Epithelial cell of prostate (primary cell): ENCODE measurements around the gene TSPAN9.

Source experiments
- DNase-seq: peaks from one replicate; pipeline ENCODE4 v3.0.0-alpha.2; 2011; ENCODE audit warnings: low read depth, low spot score
- H3K27ac ChIP-seq: fragments of 450-650 bp; 2 replicates; pipeline ENCODE4 v1.5.1; 2017; ENCODE audit warnings: mild to moderate bottlenecking

The TSPAN9 gene

DNA sequence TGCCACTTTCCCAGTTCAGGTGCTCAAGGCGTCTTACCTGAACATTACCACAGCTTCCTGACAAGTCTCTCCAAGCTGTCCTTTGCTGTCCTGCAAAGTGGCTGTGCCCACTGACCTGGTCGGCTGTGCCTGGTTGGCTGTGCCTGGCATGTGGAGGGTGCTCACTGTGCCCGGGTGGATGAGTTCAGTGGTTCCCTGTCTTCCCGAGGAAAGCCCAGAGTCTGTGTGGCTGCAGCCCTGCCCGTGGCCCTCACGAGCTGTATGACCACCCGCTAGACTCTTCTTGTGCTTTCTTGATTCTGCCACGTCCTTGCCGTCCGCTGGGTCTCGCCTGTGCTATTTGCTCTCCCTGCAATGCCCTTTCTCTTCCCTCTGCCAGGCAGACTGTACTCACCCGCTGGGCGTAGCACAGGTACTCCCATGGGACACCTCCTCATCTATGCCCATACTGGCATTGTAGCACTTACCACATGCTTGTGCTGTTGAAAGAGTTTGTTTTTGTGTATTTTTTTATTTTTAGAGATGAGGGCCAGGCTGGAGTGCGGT lies 95.9 kb downstream of the TSPAN9 start:
- DNase-seq = no peak
- H3K27ac ChIP-seq = no peak overlapping the region

DNA sequence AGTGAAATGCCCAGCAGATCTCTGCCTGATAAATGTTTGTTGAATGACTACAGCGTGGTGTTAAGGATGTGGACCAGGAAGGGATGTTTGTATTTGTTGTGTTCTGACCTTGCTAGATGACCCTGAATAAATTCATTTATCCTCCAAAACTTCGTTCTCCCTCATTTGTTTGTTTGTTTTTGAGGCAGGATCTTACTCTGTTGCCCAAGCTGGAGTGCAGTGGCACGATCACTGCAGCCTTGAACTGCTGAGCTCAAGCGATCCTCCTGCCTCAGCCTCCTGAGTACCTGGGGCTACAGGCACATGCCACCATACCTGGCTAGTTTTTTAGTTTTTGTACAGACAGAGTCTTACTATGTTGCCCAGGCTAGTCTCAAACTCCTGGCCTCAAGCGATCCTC lies 96.7 kb downstream of the TSPAN9 start:
- no peak overlapping the region for H3K27ac ChIP-seq
- no peak for DNase-seq

DNA sequence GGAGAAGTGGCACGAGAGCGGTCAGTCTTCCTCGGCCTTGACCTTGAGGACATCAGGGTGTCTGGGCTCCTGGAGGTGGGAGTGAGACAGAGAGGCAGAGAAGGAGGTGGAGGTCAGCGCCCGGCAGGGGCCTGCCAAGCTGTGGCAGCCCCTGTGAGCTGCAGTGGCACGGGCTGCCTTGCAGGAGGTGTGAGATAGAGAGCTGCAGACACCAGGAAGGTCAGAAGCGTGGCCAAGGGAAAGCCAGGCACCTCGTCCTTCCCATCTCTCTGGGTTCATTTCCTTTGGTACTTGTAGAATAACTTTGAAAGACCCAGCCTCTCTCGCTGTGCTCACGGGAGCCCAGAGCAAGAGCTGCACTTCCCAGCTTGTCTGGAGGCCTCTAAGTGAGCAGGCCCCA lies 98.1 kb downstream of the TSPAN9 start:
- H3K27ac ChIP-seq = no peak overlapping the region
- DNase-seq = no peak

DNA sequence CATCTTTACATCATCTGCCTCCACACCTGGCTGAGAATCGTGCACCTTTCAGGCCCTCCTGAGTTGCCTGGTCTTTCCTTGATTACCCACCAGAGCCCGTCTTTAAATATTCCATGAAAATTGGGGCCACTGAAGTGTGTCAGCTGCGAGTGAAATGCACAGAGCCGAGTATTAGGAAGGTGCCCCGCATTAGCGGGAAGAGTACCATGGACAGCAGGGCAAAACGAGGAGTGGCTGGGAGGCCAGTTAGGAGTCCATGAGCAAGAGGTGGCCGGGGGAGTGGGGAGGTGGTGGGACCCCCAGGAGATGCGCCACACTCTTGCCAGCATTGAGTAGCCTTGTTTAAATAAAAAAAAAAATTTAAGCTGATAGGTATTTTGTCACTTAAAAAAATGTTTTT lies 99.6 kb downstream of the TSPAN9 start:
- no peak for DNase-seq

DNA sequence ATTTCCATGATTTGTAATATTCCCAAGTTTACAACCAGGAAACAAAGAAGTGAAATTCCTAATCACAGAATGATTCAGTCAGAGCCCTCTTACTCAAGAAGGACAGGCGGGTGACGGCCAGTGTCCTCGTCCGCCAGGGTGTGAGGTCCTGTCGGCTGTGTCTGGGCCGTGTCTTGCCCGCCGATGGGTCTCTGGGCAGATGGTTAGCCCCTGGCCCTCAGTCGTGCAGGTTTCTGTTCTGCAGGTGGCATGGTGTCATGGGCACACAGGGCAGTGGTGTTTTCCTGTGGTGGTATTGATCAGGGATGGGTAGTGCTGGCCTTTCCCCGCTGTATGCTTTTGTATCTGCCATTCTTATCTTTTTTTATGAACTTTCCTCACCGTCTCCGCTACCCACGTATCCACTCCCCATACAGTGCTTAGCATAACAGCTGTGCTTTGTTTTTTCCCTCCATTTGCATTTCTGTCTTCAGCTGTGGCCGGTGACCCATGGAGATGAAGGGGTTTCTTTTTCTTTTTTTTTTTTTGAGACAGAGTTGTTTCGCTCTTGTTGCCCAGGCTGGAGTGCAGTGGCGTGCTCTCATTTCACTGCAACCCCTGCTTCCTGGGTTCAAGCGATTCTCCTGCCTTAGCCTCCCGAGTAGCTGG lies 100.7 kb downstream of the TSPAN9 start:
- no peak overlapping the region for H3K27ac ChIP-seq
- no peak for DNase-seq

More for the DNA sequence above, 99.6 kb downstream of the TSPAN9 start:
- H3K27ac ChIP-seq = no peak overlapping the region

DNA sequence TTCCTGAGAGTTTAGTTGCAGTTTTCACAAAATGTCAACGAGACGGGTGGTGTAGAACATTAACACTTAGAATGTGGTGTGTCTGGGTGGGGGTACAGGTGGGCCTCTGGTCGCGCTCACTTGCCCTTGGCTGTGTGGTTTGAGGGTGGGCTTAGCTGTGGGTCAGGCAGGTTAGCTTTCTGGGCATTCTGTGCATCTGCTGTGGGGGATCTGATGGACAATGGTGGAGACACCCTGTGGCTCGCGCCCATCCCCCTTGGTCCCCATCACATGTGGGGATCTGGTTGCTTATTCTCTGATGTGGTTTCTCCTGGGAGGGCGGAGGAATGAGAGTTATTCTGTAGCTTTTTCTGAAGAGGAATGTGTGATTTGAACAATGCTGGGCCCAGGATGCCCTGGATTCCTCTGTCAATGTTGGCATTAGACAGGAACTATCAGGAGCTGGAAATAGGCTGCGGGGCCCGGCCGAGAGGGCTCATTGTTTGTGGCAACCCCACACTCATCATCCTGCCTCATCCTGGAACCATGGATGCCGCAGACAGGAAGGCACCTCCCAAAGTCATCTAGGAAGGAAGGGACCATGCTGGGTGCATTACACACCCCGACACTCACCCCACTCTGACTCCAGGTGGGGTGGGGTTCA lies 101.6 kb downstream of the TSPAN9 start:
- H3K27ac ChIP-seq = no peak overlapping the region
- no peak for DNase-seq

DNA sequence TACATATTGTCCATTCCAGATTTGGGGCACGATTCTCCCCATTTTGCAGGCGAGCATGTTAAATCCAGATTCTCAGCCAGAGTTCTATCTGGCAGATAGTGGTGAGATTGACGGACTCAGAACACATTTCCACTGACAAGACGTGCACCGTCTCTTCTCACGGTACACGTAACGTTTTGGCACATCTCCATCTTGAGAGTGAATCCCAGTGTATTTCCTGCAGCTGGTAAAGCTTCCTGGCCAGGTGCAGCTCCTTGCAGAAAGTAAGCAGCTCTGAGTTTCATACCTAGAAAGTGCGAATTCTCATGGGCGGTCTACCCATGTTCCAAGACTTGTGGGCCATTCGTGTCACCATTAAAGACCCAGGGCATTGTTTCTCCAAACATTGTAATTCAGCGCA lies 102.6 kb downstream of the TSPAN9 start:
- no peak overlapping the region for H3K27ac ChIP-seq
- no peak for DNase-seq

DNA sequence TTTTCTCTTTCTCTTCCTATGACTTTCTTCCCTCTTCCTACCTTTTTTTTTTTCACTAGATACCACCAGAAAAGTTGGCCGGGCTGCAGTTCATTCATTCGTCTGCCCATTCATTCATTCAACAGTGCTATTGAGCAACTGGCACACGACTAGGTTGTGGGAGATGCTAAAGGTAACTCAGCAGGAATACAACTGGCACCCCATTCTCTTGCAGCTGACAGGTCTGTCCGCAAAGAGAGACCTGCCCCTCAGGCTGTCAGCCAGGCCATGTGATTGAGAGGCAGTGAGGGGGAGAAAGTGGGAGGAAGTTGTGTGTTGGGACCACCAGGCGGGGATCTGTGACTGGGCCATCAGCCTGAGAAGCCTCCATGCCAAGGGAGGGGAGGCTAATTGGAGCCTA lies 105.2 kb downstream of the TSPAN9 start:
- no peak overlapping the region for H3K27ac ChIP-seq
- DNase-seq = no peak

DNA sequence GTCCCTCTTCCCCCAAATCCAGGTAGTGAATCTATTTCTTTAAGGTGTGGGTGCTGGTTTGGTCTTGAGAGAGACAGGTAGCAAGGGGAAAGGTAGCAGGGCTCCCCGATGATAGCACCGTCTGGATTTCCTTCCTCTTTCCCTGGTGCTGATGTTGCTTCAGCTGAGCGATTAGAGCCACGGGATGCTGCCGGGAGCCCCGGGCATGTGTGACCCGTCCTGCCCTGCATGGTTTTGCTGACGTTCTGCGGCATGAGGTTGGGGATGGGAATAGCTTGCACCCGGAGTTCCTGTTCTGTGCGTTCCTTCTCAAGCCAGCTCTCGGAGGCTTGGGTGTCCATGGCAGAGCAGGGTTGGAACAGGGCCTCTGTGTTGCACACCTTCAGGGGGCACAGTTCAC lies 107.3 kb downstream of the TSPAN9 start:
- DNase-seq = no peak
- no peak overlapping the region for H3K27ac ChIP-seq

DNA sequence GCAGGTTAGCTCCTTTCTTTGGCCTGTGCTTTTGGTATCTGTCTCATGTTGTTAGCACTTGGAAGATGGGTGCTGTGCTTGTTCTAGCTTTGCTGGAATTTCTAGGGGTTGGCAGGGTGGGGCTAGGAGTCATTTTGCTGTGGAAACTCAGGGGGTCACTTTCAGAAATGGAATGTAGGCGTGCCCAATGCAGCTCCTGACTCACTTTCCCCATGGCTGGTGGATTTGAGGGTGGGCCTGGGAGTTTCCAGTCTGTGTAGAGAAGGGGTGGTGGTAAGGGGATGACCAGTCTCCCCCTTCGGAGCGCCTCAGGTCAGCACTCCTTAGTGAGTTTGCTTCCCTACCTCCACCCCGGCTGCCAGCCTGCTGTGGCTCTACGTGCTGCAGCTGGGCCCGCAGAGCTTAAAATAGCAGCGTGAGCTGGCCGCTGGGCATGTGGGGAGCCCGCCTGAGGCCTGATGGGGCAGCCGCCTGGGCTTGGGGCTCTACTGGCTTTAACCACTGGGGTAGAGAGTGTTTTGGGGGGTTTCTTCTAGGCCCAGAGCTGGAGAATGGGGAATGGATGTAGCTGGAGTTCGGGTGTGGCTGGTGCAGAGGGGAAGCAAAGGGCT lies 108.2 kb downstream of the TSPAN9 start:
- no peak overlapping the region for H3K27ac ChIP-seq
- DNase-seq = no peak

DNA sequence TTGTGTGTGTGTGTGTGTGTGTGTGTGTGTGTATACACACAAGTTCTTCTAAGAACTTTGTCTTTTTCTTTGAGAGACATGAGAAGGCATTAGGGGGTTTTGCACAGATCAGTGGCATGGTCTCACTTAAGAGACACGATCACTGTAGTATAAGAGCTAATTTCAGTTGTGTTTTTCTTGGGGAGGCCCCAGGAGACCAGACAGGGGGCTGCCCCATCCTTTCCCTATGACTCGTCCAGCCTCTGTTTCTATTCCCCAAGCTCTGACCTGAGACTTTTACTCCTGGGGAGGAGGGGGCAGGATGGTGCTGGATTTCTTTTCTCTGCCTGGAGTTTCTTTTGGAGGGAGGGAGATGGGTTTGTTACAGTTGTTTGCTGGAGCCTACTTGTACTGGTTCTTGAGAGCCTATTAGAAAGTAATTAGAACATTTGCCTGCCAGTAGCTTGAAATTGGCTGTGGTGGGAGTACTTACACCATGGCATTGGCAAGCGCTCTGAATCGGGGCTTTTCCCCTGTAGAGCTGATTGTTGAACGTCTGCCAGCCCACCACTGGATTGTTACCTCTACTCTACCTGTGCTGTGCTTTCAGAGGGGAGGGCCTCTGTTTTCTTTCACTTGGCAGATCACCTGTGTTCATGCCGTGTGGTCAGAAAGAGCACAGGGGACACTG lies 109.5 kb downstream of the TSPAN9 start:
- H3K27ac ChIP-seq = no peak overlapping the region
- no peak for DNase-seq

DNA sequence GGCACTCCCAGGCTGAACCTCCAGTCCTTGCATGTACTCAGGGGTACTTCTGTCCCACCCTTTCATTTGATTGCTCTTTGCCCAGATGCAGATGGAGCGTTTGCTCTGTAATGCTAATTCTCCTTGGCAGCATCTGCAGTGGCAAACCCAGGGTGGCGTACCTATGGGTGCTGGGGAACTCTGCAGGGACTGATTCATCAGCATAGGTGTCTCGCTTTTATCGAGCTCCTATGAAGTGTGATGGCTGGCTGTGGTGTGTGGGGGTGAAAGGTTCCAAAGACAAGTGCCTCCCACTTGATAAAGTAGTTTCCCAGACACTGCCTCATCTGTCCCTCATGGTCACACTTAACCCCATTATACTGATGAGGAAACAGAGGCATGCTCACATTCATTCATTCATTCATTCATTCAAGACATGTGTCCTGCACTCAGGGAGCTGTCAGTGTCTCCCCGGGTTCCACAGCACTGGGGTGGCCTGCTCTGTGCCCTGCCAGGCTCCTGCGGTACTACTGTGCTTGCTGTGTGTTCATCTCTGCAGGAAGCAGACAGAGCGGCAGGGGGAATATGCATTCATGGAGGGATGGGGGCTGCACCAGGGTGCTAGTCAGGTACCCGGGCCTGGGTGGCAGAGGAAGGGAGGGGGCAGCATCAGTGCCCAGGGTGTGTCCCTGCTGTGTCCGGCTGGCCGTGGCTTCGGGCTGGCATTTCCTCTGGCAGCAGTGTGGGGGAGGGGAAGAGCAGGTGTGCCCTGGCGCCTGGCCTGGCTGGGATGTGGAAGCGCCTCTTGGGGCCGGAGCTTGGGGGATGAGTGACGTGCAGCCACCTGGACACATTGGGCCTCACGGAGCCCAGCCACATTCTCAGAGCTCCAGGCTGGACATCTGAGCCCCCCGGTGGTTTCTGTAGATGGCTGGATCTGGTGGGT lies 110.9 kb downstream of the TSPAN9 start:
- H3K27ac ChIP-seq = no peak overlapping the region
- DNase-seq = no peak

DNA sequence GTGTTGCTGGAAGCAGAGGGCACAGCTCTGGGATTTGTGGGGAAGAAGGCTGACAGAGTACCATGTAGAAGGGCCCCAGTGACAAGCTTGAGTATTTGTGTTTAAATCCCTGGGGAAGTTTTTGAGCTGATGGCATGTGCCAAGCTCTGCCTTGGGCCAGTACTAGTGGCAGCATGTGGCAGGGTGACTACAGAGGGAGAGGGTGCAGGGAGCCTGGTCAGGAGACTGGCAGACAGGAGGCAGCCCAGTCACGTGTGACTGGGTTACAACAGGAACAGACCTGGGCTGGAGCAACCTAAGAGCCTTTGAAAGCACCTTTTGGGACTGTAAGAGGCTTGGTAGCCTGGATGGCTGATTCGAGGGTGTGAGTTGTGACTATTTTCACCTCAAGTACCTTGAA lies 112.1 kb downstream of the TSPAN9 start:
- DNase-seq = no peak
- H3K27ac ChIP-seq = no peak overlapping the region

DNA sequence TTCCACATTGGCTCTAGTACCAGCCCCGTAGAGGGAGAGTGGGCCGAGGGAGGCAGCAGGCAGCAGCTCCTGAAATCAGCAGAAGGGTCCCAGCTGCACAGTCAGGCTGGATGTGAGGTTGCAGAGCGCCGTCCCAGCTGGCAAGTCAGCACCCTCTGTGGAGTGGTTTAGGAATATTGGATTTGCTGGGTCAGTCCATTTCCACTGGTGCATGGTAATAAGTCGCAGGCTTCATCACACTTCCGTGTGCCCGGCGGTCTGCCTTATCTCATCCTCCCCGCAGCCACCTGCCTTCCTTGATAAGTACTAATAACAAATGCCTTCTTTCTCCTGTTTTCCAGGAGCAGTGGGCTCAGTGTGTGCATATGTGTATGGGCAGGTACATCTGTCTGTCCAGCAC lies 112.9 kb downstream of the TSPAN9 start:
- H3K27ac ChIP-seq = no peak overlapping the region
- no peak for DNase-seq

DNA sequence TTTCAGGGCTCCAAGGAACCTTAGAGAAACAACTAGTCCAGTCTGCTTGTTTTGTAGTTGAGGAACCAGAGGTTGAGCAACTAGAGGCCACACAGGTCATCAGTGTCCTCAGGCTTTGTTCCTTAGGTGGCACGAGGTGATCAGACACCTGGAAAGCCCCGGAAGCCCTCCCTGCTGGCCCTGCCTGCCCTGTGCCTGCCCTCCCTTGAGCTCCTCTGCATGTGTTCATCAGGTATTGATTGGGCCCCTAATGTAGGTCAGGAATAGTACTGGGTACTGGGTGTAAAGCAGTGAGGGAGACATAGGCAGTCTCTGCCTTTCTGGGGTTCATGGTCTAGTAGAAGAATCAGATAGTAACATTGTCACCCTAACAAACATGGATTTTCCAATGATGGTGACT lies 114.3 kb downstream of the TSPAN9 start:
- no peak for DNase-seq
- no peak overlapping the region for H3K27ac ChIP-seq

DNA sequence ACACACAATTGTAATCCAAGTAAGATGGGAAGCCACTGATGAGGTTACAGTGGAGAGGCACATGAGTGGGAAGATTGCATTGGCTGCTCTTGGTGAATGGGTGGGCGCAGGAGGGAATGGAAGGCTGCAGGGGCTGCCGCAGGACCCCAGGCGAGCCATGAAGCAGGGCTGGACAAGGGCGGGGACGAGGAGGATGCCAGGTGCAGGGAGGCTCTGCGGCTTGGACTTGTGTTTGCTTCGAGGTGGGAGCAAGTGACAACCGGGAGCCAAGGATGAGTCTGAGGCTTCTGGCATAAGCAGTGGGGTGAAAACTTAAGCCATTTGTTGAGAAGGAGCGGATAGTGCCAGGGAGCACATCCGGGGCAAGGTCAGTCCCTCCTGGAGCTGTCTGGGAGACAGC lies 115.0 kb downstream of the TSPAN9 start:
- no peak overlapping the region for H3K27ac ChIP-seq
- no peak for DNase-seq

DNA sequence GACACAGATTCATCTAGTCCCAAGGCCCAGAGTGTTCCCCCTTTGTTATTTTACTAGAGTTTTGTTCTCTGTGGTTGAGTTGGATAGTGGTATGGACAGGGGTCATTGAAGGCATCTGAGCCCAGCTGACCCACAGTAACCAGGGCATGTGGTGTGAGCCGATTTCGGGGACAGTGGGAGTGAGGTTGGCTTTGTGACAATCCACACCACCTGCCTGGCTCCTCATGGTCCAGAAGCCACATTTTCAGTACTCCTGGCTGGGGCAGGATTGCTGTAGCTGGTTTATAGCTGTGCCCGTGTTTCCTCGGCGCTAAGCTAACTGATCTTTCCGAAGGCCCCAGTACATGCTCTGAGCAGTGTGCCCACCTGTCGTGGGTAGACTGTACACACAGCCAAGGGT lies 116.0 kb downstream of the TSPAN9 start:
- no peak for DNase-seq

DNA sequence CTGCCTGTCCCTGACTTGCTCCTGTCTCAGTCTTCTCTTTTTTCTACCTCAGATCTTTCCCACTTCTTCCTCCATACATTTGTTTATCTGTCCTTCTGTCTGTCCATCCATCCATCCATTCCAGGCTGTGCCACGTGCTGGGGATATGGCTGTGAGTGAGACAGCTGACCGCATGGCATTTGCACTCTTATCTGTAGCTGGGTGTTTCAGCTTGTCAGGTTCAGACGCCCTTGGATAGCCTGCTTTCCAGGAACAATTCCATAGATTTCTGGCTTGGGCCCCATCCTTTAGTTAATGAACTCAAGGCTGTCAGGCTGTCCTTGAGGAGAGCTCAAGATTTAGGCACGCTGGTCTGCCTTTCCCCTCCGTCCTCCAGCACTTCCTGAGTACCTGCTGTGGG lies 116.6 kb downstream of the TSPAN9 start:
- H3K27ac ChIP-seq = no peak overlapping the region
- DNase-seq = no peak

More for the DNA sequence above, 116.0 kb downstream of the TSPAN9 start:
- no peak overlapping the region for H3K27ac ChIP-seq

DNA sequence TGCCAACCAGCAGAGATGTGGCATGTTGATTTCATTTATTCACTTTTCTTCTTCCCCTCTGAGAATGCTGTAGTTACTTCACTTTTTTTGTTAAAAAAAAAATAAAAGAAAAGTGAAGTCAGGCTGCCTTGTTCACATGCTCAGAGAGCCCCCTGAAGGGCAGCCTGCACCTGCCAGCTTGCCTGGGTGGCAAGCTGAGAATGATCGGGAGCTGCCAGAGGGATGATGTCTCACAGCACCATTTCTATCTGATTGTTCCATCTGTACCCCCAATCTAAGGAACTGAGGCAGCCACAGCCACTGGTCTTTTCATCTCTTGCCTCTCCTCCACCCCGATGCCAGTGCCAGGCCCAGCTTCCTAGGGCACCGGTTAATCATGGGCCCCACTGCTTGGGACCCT lies 118.2 kb downstream of the TSPAN9 start:
- H3K27ac ChIP-seq = no peak overlapping the region
- DNase-seq = no peak

DNA sequence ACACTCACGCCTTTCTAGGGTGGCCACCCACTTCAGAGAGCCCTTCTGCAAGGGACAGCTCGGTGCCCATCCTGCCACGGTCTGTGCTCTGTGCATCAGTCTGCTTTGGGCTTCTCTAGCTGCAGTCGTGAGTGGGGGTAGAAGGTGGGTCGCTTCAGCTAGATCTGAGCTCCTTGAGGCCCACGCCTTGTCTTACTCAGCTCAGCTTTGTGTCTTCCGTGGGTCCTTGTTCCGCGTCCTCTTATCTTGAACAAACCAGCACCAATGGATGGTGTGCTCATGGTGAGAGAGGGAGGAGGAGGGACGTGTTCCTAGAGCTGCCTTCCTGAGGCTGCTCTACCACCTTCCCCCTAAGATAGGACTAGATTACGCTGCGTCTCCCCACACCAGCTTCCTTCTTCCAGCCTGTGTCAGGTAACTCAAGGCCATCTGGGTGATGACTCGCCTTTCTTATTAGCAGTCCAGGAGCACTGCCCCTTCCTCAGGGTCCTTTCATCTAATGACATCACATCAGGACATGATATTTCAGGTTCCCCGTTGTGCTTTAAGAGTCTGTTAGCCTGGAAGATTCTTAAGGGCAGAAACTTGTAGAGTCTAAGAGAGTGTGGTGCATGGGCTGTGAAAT lies 118.8 kb downstream of the TSPAN9 start:
- no peak overlapping the region for H3K27ac ChIP-seq
- DNase-seq = no peak
